ENCODE results near the gene PPM1B. TPM values are rescaled to one million over a fixed set of nuclear protein-coding genes. Genes with fewer than 3 reads are reported as not detected.

PPM1B gene
- total and polyA plus RNA-seq, 2 of the 13 experiments (the other 11 are each of a cell fraction or from before 2014, with no cell fraction given), result 24.4 to 25.0 TPM

- no peak overlapping the region for H3K4me2 ChIP-seq (ENCODE audit: low read depth, low read length)
- WGBS (ENCODE audit: low lambda C conversion rate), result 24% methylated on average over 2 of the region's 2 CpGs
- no peak overlapping the region for H3K4me3 ChIP-seq (replicated peaks in 1 of 3; ENCODE audit: insufficient read depth in 1 of 3, low read depth in 2 of 3, low read length in 3 of 3)
- no peaks in the 10 kb centered on the region for H3K27me3 ChIP-seq (ENCODE audit: control insufficient read depth in 1 of 2, insufficient read depth in 2 of 2, low read length in 2 of 2)
- no peak overlapping the region for H3K27ac ChIP-seq (ENCODE audit: extremely low read length, insufficient read depth, low read length)
- FAIRE-seq, result no peak
- BruUV-seq (replicated peaks), result no TSS peak
- H3K9me3 ChIP-seq (ENCODE audit: low read length), result no peaks in the 10 kb centered on the region
- peaks cover 9% of the 10 kb centered on the region for H3K4me1 ChIP-seq (ENCODE audit: insufficient read depth, low read length)
- in situ Hi-C loops (cut with HindIII; ENCODE audit: extremely low pct_ligation_motif_present, low pct_unique_long_range_greater_than_20kb), result no loop called here
- H3K9ac ChIP-seq (ENCODE audit: insufficient read depth, low read depth, low read length), result no peak overlapping the region
- H3K79me2 ChIP-seq (ENCODE audit: insufficient read depth, low read length), result no peaks in the 10 kb centered on the region
- DNase-seq (ENCODE audit: low spot score), result no peak
- ChIA-PET POLR2A (no interaction called here), CTCF (ENCODE audit: low intra/inter-chr PET ratio, low total read pairs) (no interaction called here)
- H3K36me3 ChIP-seq (replicated peaks in 1 of 2; ENCODE audit: control insufficient read depth in 1 of 2, insufficient read depth in 2 of 2, low read length in 2 of 2), result no peaks in the 10 kb centered on the region
- H4K20me1 ChIP-seq (ENCODE audit: insufficient read depth, low read length), result no peaks in the 10 kb centered on the region
- H2AFZ ChIP-seq (ENCODE audit: low read length), result no peak overlapping the region
- intact Hi-C loops (cut with micrococcal nuclease; ENCODE audit: unreplicated experiment), result loop anchor here (10.0 kb wide), 1 partner anchor 131 kb away; no protein-coding TSS in a partner anchor
- no peak for ATAC-seq
- TF ChIP-seq AKNA (CRISPR knock-in tag; IDR thresholded peaks at IDR 0.05; ENCODE audit: borderline replicate concordance), result no peak
- TF ChIP-seq SOX5 (CRISPR knock-in tag; IDR thresholded peaks at IDR 0.05; ENCODE audit: borderline replicate concordance), result no peak
- no peak for TF ChIP-seq ZBTB34 (CRISPR knock-in tag; IDR thresholded peaks at IDR 0.05)
- no peak for TF ChIP-seq NFKBIZ (CRISPR knock-in tag; IDR thresholded peaks at IDR 0.05)
- TF ChIP-seq RARA (CRISPR knock-in tag; IDR thresholded peaks at IDR 0.05), result no peak
- TF ChIP-seq ZNF20 (CRISPR knock-in tag; IDR thresholded peaks at IDR 0.05), result no peak
- TF ChIP-seq KLF9 (CRISPR knock-in tag; IDR thresholded peaks at IDR 0.05; ENCODE audit: low read depth), result no peak
- TF ChIP-seq ZNF746 (CRISPR knock-in tag; IDR thresholded peaks at IDR 0.05), result no peak
- no peak for TF ChIP-seq IRX3 (CRISPR knock-in tag; IDR thresholded peaks at IDR 0.05; ENCODE audit: borderline replicate concordance, low read depth)
- no peak for TF ChIP-seq ZNF703 (CRISPR knock-in tag; IDR thresholded peaks at IDR 0.05; ENCODE audit: borderline replicate concordance)
- TF ChIP-seq USF2 (IDR thresholded peaks at IDR 0.05; ENCODE audit: low read depth, low read length), result no peak
- TF ChIP-seq USF2 (CRISPR knock-in tag; IDR thresholded peaks at IDR 0.05; ENCODE audit: borderline replicate concordance), result no peak
- TF ChIP-seq ZNF501 (CRISPR knock-in tag; IDR thresholded peaks at IDR 0.05), result no peak
- no peak for TF ChIP-seq ZNF512B (CRISPR knock-in tag; IDR thresholded peaks at IDR 0.05; ENCODE audit: borderline replicate concordance)
- TF ChIP-seq BRD4 (CRISPR knock-in tag; IDR thresholded peaks at IDR 0.05), result no peak
These were observed 4.9 kb upstream of the PPM1B start for GRCh38 chr2:44163777-44164176.
